SHP77 treated with DMSO at 0.1 percent for 48 hours (cell line): ENCODE data around the gene DDIT4.
"Not testable (repeated sequence)": the region's sequence is repeated elsewhere in the genome, so short reads cannot be mapped to it uniquely, and the experiment has no call there.

Experiments used
- DNase-seq: peaks from one replicate; lab custom pipeline; 2025; lab: John Stamatoyannopoulos, UW

Gene DDIT4

DNA sequence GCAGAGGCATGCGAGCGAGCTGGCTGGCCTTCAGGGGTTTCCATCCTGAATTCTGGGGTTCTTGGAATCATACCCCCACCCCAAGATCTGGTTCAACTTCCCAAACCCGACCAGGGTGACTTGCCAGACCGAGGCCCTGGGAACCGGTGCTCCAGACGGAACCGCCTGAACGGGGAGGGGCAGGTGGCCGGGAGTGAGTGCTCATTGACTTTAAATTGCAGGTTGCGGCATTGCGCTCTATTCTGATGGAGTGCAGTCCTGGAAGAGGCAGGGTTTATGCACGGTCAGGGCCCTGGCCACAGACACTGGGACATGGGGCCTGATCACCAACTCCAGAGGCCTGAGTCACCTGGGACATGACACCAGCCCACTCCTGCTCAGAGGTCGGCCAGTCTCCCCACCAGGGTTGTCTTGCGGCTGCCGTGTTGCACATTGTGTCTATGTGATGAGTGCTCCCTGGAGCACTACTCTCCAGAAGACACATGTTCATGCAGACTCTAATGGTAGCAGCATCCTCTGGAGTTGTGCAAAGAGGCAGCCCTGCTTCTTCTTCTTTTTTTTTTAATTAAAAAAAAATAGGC lies 5.8 kb upstream of the DDIT4 start:
- DNase-seq = no peak

DNA sequence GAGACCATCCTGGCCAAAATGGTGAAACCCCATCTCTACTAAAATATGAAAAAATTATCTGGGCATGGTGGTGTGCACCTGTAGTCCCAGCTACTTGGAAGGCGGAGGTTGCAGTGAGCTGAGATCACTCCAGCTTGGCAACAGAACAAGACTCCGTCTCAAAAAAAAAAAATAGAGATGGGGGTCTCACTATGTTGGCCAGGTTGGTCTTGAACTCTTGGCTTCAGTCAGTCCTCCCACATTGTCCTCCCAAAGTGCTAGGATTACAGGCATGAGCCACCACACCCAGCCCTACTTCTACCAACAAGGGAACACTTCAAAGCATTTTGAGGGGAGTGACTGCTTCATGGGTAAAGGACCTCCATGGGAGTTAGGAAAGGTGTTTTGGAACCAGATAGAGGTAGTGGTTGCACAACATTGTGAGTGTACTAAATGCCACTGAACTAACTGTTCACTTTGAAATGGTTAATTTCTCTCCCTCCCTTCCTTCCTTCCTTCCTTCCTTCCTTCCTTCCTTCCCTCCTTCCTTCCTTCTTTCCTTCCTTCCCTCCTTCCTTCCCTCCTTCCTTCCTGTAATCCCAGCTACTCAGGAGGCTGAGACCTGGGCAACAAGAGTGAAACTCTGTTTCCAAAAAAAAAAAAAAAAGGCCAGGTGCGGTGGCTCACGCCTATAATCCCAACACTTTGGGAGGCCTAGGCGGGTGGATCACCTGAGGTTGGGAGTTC lies 5.1 kb upstream of the DDIT4 start:
- DNase-seq = not testable (repeated sequence)

DNA sequence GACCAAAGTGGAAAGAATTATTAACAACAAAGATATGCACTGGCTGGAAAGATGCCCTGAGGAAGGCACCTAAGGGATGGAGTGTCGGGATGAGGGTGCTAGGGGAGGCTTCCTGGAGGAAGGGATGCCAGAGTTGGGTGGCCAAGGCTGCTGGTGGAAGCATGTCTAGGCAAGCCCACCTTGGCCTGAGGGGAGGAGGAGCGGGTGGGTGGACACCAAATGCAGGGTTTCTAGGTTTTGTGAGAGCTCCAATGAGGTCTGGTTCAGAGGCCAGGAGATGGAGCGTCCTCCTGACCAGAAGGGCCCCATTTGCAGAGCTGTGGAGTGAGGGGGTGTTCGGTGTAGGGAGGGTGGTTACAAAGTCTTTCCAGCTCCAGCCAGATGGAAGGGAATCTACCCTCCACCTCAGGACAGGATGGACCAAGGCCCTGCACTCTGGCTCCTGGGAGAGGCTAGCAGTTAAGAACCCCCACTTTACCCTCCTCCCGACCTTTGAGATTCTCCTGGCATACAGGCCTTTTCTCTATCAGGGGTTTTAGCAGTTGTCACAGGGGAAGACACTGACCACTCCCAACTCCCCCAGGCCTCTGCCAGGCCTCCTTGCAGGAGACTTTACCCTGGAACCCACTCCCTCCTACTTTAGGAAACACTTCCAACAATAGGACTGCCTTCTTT lies 3.0 kb upstream of the DDIT4 start:
- no peak for DNase-seq

DNA sequence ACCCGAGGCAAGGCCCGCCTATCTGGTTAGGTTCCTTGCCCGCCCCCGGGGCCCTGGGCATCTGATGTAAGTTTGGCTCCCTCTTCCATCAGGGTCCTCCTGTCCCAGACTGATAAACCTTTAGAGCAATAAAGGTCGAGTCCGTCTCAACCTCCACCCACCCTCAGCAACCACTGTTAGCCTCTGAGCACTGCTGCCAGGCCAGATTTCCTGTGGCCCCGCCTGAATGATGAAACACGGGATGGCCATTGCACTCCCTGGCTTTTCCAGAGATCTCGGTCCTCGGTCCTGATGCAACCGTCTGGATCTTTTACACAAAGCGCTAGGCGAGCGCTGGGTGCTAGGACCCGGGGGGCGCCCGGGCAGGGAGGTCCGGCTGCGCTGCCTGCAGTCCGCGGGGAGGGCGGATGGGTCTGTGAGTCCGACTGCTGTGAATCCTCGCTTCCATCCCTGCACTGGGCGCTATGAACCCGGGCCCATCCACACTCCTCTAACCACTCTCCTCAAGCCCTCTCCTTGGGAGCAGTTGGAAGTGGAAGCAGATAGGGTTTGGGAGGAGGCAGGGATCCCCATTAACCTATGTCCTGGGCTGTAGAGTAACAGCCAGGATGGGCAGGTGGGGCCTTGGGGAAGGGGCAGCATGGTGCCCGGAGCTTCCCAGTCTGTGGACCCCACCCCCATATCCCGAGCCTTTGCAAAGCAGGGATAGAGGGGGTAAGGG lies 875 bp upstream of the DDIT4 start:
- no peak for DNase-seq

DNA sequence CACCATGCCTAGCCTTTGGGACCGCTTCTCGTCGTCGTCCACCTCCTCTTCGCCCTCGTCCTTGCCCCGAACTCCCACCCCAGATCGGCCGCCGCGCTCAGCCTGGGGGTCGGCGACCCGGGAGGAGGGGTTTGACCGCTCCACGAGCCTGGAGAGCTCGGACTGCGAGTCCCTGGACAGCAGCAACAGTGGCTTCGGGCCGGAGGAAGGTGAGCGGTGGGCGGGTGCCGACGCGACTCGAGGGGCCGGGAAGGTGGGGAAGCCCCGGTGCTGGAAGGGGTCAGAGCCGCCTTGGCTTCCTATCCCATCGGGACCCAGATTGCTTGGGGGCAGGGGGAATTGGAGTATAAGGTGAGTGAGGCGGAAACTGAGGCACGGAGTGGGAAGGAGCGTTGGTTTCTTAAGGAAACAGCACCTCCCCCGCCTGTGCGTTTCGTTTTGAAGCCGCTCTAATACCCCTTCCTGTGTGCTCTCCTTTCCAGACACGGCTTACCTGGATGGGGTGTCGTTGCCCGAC lies 547 bp downstream of the DDIT4 start:
- DNase-seq = no peak

DNA sequence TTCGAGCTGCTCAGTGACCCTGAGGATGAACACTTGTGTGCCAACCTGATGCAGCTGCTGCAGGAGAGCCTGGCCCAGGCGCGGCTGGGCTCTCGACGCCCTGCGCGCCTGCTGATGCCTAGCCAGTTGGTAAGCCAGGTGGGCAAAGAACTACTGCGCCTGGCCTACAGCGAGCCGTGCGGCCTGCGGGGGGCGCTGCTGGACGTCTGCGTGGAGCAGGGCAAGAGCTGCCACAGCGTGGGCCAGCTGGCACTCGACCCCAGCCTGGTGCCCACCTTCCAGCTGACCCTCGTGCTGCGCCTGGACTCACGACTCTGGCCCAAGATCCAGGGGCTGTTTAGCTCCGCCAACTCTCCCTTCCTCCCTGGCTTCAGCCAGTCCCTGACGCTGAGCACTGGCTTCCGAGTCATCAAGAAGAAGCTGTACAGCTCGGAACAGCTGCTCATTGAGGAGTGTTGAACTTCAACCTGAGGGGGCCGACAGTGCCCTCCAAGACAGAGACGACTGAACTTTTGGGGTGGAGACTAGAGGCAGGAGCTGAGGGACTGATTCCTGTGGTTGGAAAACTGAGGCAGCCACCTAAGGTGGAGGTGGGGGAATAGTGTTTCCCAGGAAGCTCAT lies 1.1 kb downstream of the DDIT4 start:
- DNase-seq = no peak

DNA sequence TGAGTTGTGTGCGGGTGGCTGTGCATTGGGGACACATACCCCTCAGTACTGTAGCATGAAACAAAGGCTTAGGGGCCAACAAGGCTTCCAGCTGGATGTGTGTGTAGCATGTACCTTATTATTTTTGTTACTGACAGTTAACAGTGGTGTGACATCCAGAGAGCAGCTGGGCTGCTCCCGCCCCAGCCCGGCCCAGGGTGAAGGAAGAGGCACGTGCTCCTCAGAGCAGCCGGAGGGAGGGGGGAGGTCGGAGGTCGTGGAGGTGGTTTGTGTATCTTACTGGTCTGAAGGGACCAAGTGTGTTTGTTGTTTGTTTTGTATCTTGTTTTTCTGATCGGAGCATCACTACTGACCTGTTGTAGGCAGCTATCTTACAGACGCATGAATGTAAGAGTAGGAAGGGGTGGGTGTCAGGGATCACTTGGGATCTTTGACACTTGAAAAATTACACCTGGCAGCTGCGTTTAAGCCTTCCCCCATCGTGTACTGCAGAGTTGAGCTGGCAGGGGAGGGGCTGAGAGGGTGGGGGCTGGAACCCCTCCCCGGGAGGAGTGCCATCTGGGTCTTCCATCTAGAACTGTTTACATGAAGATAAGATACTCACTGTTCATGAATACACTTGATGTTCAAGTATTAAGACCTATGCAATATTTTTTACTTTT lies 1.8 kb downstream of the DDIT4 start:
- DNase-seq = no peak

DNA sequence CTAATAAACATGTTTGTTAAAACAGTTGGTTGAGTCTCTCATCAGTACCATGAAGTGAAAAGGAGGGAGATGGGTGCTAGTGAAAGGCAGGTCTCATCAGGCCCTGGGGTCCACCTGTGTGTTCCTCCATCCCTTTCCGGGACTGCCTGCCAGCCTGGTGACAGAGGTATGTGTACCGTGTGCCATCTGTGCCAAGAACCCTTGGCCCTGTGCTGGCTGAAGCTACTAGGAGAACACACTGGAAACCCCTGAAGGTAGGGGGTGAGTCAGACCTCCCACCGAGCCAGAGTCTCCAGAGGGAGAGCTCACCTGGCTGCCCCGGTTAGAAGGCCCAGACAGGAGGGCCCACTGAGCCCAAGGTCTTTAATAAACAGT lies 2.3 kb downstream of the DDIT4 start:
- no peak for DNase-seq

DNA sequence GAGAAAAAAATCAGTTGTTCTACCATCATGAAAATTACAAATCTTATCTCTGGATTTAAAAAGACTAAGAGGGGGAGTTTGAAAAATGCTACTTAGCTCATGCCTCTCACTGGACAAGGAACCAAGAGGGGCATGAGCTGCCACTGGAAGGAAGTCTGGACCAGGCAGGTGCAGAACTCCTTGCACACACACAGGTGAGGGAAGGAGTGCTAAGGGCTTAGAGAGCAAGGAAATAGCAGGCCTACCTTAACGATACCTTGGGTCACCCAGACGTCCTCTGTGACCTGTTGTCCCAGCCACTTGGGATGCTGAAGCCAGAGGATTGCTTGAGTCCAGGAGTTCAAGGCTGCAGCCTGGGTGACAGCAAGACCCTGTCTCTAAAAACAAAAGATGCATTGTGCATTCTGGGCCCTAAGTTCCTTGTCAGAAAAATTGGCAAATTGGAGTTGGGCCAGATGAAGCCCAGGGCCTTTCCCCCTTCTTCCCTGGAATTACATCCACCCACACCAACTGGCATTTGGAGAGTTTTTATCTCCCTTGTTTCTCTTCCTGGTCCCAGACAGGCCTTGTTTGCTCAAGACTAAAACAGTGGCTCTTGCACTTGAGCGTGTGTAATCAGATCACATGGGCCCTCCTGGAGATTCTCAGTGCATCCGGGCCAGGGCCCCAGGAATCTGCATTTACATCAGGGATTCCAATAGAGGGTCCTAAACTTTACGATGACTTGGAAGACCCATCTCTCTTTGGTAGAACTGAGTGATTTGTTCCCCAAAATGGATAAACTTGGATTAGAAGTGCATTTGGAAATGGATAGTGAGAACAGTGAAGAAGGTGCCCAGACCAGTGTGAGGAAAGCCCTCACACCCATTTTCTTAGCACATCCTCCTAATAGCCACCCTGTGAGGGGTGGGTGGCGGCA lies 3.0 kb downstream of the DDIT4 start:
- DNase-seq = no peak

DNA sequence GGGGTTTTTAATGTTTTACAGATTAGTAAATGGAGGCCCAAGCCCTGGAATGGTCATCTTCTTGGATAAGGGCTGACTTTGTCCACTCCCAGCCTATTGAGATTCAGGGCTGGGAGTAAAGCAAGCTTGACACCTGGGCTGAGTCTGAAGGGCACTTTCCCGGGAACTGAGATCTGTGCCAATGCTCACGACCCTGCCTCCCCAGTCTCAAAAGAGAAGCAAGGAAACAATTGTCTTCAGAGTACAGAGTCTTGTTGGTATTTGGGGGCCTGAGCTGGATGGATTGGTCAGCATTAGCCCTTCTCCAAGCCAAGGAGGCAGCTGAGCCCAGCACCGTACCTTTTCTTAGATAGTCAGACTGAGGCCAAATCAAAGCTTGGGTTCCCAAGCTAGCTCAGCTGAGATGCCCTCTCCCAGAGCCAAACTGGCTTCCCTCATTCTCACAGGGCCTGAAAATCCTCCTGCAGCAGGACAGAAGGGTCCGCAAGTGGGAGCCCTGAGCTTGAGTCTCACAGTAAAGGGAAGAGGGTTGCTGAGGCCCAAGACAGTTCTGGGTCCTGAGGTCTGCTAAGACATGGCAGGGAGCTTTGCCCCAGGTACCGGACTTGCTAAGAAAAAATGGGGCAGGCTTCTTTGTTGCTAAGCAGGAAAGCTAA lies 3.7 kb downstream of the DDIT4 start:
- DNase-seq = no peak

DNA sequence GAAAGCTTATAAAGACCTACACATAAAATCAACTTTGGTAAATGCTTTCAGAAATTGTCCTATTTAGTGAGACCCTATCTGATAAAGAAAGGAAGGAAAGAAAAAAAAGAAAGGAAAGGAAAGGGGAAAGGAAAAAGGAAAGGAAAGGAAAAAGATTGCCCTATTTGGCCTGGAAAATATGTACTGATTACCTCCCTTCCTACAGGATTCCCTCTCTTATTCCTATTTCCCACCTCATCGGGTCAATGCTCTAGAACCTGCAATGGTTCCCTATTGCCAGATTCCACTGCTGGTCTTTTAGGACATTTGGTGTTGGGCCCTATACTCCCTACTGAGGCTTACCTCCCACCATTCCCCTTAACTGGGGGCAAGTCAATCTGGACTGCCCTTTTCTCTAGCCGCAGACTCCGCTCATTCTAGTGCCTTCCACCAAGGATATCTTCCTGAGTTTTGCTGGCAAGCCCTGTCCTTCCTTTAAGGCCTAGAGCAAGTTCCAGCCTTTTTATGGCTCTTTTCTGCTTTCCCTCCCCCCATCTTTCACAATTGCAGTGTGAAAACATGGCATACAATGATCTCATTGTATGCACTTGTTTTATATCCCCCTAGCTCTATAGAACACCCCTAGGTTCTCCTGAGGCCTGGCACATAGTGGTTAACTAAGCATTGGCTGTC lies 4.4 kb downstream of the DDIT4 start:
- no peak for DNase-seq

DNA sequence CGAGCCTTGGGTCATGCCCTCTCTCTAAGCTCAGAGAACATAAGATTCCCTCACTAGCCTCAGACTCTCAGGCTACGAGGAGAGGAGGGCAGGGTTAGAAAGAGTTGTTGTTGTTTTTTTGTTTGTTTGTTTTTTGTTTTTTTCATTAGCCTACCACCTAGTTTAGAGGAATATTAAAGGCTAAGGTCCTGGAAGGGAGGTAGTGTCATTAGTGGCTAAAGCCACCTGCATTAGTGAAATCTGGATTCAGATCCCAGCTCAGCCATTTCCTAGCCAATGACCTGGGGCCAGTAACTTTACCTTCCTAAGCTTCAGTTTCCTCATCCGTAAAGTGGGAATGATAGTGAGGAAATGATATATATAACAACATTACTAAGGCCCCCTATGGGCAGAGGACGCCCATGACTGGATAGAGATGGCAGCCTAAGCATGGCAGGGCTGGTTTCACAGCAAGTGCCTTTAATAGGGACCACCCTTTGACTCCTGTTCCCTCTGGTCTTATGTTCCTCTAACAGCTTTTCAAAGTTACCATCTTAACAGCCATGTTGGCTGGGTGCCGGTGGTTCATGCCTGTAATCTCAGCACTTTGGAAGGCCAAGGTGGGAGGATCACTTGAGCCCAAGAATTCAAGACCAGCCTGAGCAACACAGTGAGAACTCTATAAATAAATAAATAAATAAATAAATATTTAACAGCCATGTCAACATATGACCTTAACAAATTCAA lies 5.1 kb downstream of the DDIT4 start:
- no peak for DNase-seq

DNA sequence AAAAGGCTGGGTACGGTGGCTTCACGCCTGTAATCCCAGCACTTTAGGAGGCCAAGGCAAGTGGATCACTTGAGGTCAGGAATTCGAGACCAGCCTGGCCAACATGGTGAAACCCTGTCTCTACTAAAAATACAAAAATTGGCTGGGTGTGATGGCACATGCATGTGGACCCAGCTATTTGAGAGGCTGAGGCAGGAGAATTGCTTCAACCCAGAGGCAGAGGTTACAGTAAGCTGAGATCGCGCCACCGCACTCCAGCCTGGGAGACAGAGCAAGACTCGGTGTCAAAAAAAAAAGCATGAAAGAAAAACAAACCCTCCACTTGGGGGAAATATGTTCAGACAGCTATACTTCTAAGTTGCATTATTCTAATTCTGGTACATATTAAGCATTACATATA lies 5.9 kb downstream of the DDIT4 start:
- DNase-seq = not testable (repeated sequence)

DNA sequence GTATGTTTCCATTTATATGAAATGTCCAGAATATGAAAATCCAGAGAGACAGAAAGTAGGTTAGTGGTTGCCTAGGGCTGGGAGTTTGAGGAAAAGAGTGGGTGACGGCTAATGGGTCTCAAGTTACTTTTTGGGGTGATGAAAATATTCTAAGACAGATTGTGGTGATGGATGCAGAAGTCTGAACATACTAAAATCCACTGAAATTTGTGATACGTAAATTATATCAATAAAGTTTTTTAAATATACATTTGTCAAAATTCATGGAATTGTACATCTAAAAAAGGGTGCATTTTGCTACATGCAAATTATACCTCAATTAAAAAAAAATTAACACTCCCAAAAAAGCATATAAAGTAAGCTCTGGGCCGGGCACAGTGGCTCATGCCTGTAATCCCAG lies 9.4 kb downstream of the DDIT4 start:
- DNase-seq = no peak

DNA sequence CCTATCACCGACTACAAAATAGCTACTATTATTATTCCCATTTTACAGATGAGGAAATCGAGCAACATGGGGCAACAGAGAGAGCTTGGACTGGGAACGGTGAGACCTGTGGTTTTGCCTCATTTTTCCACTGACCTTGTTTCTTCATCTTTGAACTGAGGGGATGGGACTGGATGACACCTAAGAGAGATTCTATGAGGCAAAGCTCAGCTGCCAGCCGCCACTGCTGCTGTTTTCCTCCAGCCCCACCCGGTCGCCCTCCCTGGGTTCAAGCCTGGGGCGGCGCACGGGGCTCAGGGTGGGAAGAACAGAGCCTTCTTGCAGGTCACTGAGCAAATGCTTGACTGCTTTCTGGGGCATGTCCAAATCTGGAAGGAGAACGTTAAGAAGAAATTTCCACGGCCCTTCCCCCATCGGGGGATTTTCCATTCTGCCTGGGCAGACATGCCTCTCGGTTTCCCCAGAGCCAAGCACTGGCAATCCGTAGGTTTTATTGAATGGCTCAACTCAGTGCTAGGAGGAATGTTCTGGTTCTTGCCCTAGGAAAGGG lies 12.3 kb downstream of the DDIT4 start:
- DNase-seq = no peak

DNA sequence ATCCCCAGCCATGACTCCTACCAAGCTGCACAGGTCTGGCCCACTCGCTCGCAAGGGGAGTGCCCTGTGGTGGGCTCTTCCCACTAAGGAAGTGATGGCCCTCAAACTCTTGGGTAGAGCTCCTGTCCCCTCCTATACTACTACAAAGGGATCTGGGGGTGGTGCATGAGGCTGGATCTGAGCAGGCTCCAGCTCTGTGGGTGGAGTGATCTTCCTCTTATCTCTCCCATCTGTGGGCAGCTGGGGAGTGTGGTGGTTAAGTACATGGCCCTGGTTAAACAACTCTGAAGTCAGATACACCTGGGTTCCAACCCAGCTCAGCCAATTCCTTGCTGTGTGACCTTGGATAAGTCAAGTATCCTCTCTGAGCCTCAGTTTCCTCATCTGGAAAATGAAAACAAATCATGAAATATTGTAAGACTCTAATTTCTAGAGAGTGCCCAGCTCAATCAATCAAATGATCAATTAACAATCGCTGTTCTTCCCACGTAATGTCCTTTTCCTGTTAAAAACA lies 17.4 kb downstream of the DDIT4 start:
- no peak for DNase-seq

DNA sequence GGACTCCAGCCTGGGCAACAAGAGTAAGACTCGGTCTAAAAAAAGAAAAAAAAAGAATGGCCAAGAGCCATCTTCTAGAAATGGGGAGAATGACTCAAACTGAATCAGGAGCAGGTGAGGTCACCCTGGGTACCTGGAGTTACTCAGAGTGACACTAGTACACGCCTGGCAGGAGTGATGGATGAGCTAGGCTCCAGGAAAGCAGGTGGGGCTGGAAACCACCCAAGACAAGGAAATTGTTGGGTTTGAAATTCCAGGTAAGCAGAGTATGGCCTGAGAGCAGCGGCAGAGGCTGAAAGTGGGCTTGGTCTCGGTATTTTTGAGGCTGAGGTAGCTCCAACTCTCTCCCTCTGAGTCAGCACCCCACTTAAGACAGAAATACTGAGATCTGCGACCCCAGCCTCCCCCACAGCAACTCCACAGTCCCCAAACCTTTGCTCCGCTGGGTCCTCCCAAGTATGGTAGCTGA lies 18.5 kb downstream of the DDIT4 start:
- DNase-seq = no peak

DNA sequence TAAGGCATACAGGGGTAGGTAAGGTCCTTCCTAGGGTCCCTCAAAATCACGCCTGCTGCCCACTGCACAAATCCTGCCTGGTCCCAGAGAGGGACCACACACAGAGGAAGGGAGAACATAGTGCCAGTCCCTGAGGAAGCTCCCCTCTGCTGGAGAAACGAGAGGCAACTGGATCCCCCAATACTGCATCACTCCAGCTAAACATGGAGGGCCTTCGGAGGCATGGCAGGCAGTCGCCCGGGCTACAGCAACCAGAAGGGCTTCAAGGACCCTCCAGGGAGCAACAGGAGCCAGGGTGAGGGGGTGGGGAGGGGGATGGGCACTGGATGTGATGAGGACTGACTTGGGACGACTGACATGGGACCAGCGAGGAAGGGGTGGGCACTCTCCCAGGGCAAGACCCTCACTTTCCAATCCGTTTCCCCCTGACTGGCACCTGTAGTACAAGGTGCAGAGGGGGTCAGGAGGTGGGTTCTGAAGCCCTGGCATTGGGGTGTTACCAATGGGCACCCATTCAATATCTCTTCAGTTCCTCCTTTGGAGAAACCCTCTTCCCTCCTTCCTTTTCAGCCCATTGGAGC lies 21.7 kb downstream of the DDIT4 start:
- DNase-seq = no peak
